Endothelial cell of umbilical vein (primary cell): ENCODE results near the gene MYO16. TPM values are rescaled to one million over a fixed set of nuclear protein-coding genes. Genes with fewer than 3 reads are reported as not detected.

Source experiments
- BruUV-seq: library from RNA; stranded (reverse); fragments of 400-500 nt; replicated peaks from 2 replicates; lab custom pipeline; 2021; lab: Mats Ljungman, UMichigan
- CTCF ChIA-PET: fragments of 300-600, 350-600 bp; sonication (Branson Sonifier 250); formaldehyde crosslinking; loops from one replicate; lab custom pipeline; 2021; ENCODE audit warnings: antibody characterized with exemption, inconsistent platforms; lab: Charles Lee
- POLR2A ChIA-PET: fragments of 300-600, 350-600 bp; sonication (Branson Sonifier 250); formaldehyde crosslinking; loops from one replicate; lab custom pipeline; 2021; ENCODE audit warnings: antibody characterized with exemption, inconsistent platforms; lab: Charles Lee
- DNase-seq: peaks from one replicate; pipeline ENCODE4 v3.0.0-alpha.2; 2011; ENCODE audit warnings: low read depth, low spot score
- FAIRE-seq: peaks from 2 replicates; lab custom pipeline; 2011; peaks lifted over from hg19 to GRCh38; lab: Jason Lieb, UNC
- H2AFZ ChIP-seq: 2 replicates; pipeline ENCODE4 v1.6.0; 2012; ENCODE audit warnings: low read depth, low read length, control low read depth, inconsistent platforms
- H3K27ac ChIP-seq: 2 replicates; pipeline ENCODE4 v1.5.1; 2011; ENCODE audit warnings: low read depth, mild to moderate bottlenecking, control low read depth, low read length, moderate library complexity; ENCODE audit not compliant: insufficient read depth
- H3K27me3 ChIP-seq, 2 experiments: 2 replicates each; pipeline versions ENCODE4 v1.6.0 to v1.6.1; 2011; ENCODE audit warnings: low read length in 2 of 2, mixed read lengths in 1 of 2; ENCODE audit not compliant: control insufficient read depth in 2 of 2, insufficient read depth in 2 of 2
- H3K36me3 ChIP-seq, 2 experiments: 2 replicates in 1 of 2; 3 replicates in 1 of 2; pipeline ENCODE4 v1.5.1; 2011; ENCODE audit warnings: low read length in 2 of 2, mild to moderate bottlenecking in 1 of 2, moderate library complexity in 1 of 2; ENCODE audit not compliant: control insufficient read depth in 2 of 2, insufficient read depth in 2 of 2; ENCODE audit errors: extremely low read depth in 1 of 2
- H3K4me1 ChIP-seq: 3 replicates; pipeline ENCODE4 v1.5.1; 2011; ENCODE audit warnings: mild to moderate bottlenecking, low read length; ENCODE audit not compliant: control insufficient read depth, insufficient read depth; ENCODE audit errors: extremely low read depth
- H3K4me2 ChIP-seq: 2 replicates; pipeline ENCODE4 v1.6.1; 2011; ENCODE audit warnings: low read length, control low read depth, mixed read lengths; ENCODE audit not compliant: insufficient read depth
- H3K4me3 ChIP-seq, 3 experiments: fragments of 200-600 bp in 1 of 3; sonication (generic), shearing (Covaris generic) in 1 of 3; replicated peaks in 1 of 3; 2 replicates each; pipeline ENCODE4 v1.5.1; 2011 to 2016; ENCODE audit warnings: control low read depth in 3 of 3, low read length in 3 of 3, mild to moderate bottlenecking in 2 of 3, inconsistent platforms in 1 of 3, low read depth in 1 of 3, moderate library complexity in 1 of 3; ENCODE audit not compliant: insufficient read depth in 1 of 3
- H3K79me2 ChIP-seq: 2 replicates; pipeline ENCODE4 v1.6.0; 2012; ENCODE audit warnings: low read length, inconsistent platforms; ENCODE audit not compliant: control insufficient read depth, insufficient read depth
- H3K9ac ChIP-seq: replicated peaks from 2 replicates; pipeline ENCODE3; 2011; ENCODE audit warnings: low read length, control low read depth; ENCODE audit not compliant: insufficient read depth; ENCODE audit errors: extremely low read depth
- H3K9me1 ChIP-seq: replicated peaks from 3 replicates; pipeline ENCODE4 v1.6.0; 2011; ENCODE audit warnings: mild to moderate bottlenecking, low read length; ENCODE audit not compliant: control insufficient read depth, insufficient read depth; ENCODE audit errors: extremely low read depth
- H3K9me3 ChIP-seq: replicated peaks from 2 replicates; pipeline ENCODE4 v1.5.1; 2012; ENCODE audit warnings: low read length, inconsistent platforms; ENCODE audit not compliant: control insufficient read depth, insufficient read depth
- H4K20me1 ChIP-seq: replicated peaks from 2 replicates; pipeline ENCODE3; 2011; ENCODE audit warnings: mild to moderate bottlenecking, low read length; ENCODE audit not compliant: control insufficient read depth, insufficient read depth; ENCODE audit errors: extremely low read depth
- CTCF ChIP-seq, 2 donors: IDR thresholded peaks; 1 replicate in 1 of 2; 2 replicates in 1 of 2; pipeline ENCODE4 v1.5.1; 2011; ENCODE audit warnings: low read length in 2 of 2, mild to moderate bottlenecking in 2 of 2, moderate library complexity in 2 of 2, control low read depth in 1 of 2, inconsistent platforms in 1 of 2, low read depth in 1 of 2; ENCODE audit not compliant: insufficient read depth in 1 of 2; ENCODE audit errors: extremely low read depth in 1 of 2
- EZH2 ChIP-seq: IDR thresholded peaks from 2 replicates; pipeline ENCODE4 v1.6.1; 2012; ENCODE audit warnings: borderline replicate concordance, low read depth, mild to moderate bottlenecking, moderate library complexity, low read length, inconsistent platforms; ENCODE audit not compliant: severe bottlenecking
- FOS ChIP-seq: IDR thresholded peaks from 2 replicates; pipeline ENCODE4 v1.6.1; 2011; ENCODE audit warnings: mild to moderate bottlenecking, low read length, moderate library complexity, borderline replicate concordance; ENCODE audit not compliant: insufficient read depth
- GATA2 ChIP-seq: IDR thresholded peaks from 2 replicates; pipeline ENCODE4 v1.7.0; 2011; ENCODE audit warnings: low read depth, mild to moderate bottlenecking, moderate library complexity, mixed read lengths, low read length; ENCODE audit not compliant: insufficient read length, insufficient read depth
- JUN ChIP-seq: IDR thresholded peaks from 2 replicates; pipeline ENCODE4 v1.6.1; 2011; ENCODE audit warnings: borderline replicate concordance, low read depth; ENCODE audit not compliant: insufficient read length, insufficient read depth
- MAX ChIP-seq: IDR thresholded peaks from 2 replicates; pipeline ENCODE4 v1.6.1; 2011; ENCODE audit not compliant: insufficient read depth, insufficient read length
- MYC ChIP-seq: IDR thresholded peaks from one replicate; pipeline ENCODE4 v1.6.1; 2011; ENCODE audit warnings: mild to moderate bottlenecking, low read depth, low read length
- POLR2A ChIP-seq: IDR thresholded peaks from 2 replicates; pipeline ENCODE4 v1.6.1; 2012; ENCODE audit warnings: low read depth, mild to moderate bottlenecking, control low read depth, low read length
- POLR2AphosphoS5 ChIP-seq: IDR thresholded peaks from 2 replicates; pipeline ENCODE4 v1.6.1; 2012; ENCODE audit warnings: low read depth, mild to moderate bottlenecking, control low read depth, low read length, moderate library complexity; ENCODE audit not compliant: insufficient read depth
- dilution Hi-C: fragments of 300-500 bp; cut with MboI; formaldehyde crosslinking; loops from one replicate; pipeline ENCODE4 v1.15.0; 2019; ENCODE audit warnings: low sequenced_read_pairs; ENCODE audit not compliant: extremely low pct_ligation_motif_present
- intact Hi-C: fragments of 100-400 bp; cut with micrococcal nuclease; formaldehyde crosslinking; loops from one replicate; pipeline ENCODE4 v1.10.0; 2022
- polyA plus RNA-seq, 4 experiments: library from polyadenylated mRNA; depleted of rRNA in 3 of 4; stranded (reverse) in 3 of 4; unstranded in 1 of 4; fragments of >200 nt; gene quantifications; 2 replicates each; pipeline versions ENCODE4 v1.2.1 to v1.2.3, GENCODE V29; 2011 to 2012; ENCODE audit warnings: missing spikeins in 1 of 4
- total RNA-seq: library from RNA; stranded (reverse); gene quantifications from 2 replicates; pipeline ENCODE4 v1.2.3, GENCODE V29; 2021

The MYO16 gene
- total and polyA plus RNA-seq, 2 donors (not counting 3 experiments of a cell fraction or from before 2014, with no cell fraction given), result 0.03 to 0.04 TPM

GRCh38 chr13:109151696-109152095 is 522.3 kb downstream of the MYO16 start:
- no peaks in the 10 kb centered on the region for H3K9me1 ChIP-seq
- peak overlapping the region; percentile 37 for H3K27ac ChIP-seq
- intact Hi-C loops, result no loop called here
- DNase-seq (no peak), FAIRE-seq (no peak)
- no peaks in the 10 kb centered on the region for H4K20me1 ChIP-seq
- H3K27me3 ChIP-seq, result no peaks in the 10 kb centered on the region
- no peaks in the 10 kb centered on the region for H3K9me3 ChIP-seq
- H3K4me2 ChIP-seq, result peak overlapping the region; percentile 21
- peaks cover 45% of the 10 kb centered on the region for H3K4me1 ChIP-seq
- BruUV-seq, result no TSS peak
- ChIA-PET CTCF (no interaction called here), POLR2A (no interaction called here)
- H3K79me2 ChIP-seq, result no peaks in the 10 kb centered on the region
- H3K4me3 ChIP-seq, result no peak overlapping the region
- no peak overlapping the region for H3K9ac ChIP-seq
- H2AFZ ChIP-seq, result peak overlapping the region; percentile 66
- dilution Hi-C loops, result no loop called here
- H3K36me3 ChIP-seq, result no peaks in the 10 kb centered on the region
- TF ChIP-seq MAX (no peak), CTCF (IDR thresholded peaks at IDR 0.05; ENCODE audit: extremely low read depth in 1 of 2, insufficient read depth in 1 of 2, low read depth in 1 of 2, low read length in 2 of 2) (no peak), FOS (no peak), POLR2A (no peak), GATA2 (no peak), EZH2 (no peak), POLR2AphosphoS5 (no peak), JUN (no peak), MYC (no peak)
